ENCODE results near the gene TIGD1.

TIGD1 gene

GRCh38 chr2:232577841-232578240 is 27.5 kb upstream of the TIGD1 start:
- Histone ChIP-seq H3K4me1 (ENCODE audit: insufficient read depth, poor library complexity, severe bottlenecking) (peaks cover 7% of the 10 kb centered on the region), H3K36me3 (ENCODE audit: low read depth) (peaks cover 14% of the 10 kb centered on the region)
- no peak for ATAC-seq (ENCODE audit: low read depth)

GRCh38 chr2:232576995-232577394 is 26.6 kb upstream of the TIGD1 start:
- no peak overlapping the region for H3K4me3 ChIP-seq (ENCODE audit: severe bottlenecking)
- no peaks in the 10 kb centered on the region for H3K27me3 ChIP-seq (ENCODE audit: insufficient read depth, poor library complexity, severe bottlenecking)
- no peak overlapping the region for H3K27ac ChIP-seq (ENCODE audit: poor library complexity, severe bottlenecking)
- H3K9me3 ChIP-seq (ENCODE audit: severe bottlenecking) = no peaks in the 10 kb centered on the region
- peaks cover 7% of the 10 kb centered on the region for H3K4me1 ChIP-seq (ENCODE audit: insufficient read depth, poor library complexity, severe bottlenecking)
- no peak; the same call in 2 of the 3 replicates for ATAC-seq (ENCODE audit: low read depth)
- DNase-seq (ENCODE audit: low spot score) = no peak
- TF ChIP-seq CTCF (IDR thresholded peaks at IDR 0.05; ENCODE audit: poor library complexity, severe bottlenecking) = no peak
- H3K36me3 ChIP-seq (ENCODE audit: low read depth) = peaks cover 14% of the 10 kb centered on the region

More at GRCh38 chr2:232577841-232578240, 27.5 kb upstream of the TIGD1 start:
- Histone ChIP-seq H3K27me3 (ENCODE audit: insufficient read depth, poor library complexity, severe bottlenecking) (no peaks in the 10 kb centered on the region), H3K4me3 (ENCODE audit: severe bottlenecking) (no peak overlapping the region), H3K9me3 (ENCODE audit: severe bottlenecking) (no peaks in the 10 kb centered on the region), H3K27ac (ENCODE audit: poor library complexity, severe bottlenecking) (no peak overlapping the region)
- TF ChIP-seq CTCF (IDR thresholded peaks at IDR 0.05; ENCODE audit: poor library complexity, severe bottlenecking) = no peak
- no peak for DNase-seq (ENCODE audit: low spot score)

GRCh38 chr2:232575404-232575746 is 25.0 kb upstream of the TIGD1 start:
- TF ChIP-seq CTCF (IDR thresholded peaks at IDR 0.05; ENCODE audit: poor library complexity, severe bottlenecking) = no peak
- Histone ChIP-seq H3K9me3 (ENCODE audit: severe bottlenecking) (no peaks in the 10 kb centered on the region), H3K4me3 (ENCODE audit: severe bottlenecking) (no peak overlapping the region), H3K4me1 (ENCODE audit: insufficient read depth, poor library complexity, severe bottlenecking) (peaks cover 7% of the 10 kb centered on the region), H3K36me3 (ENCODE audit: low read depth) (peaks cover 19% of the 10 kb centered on the region), H3K27ac (ENCODE audit: poor library complexity, severe bottlenecking) (no peak overlapping the region), H3K27me3 (ENCODE audit: insufficient read depth, poor library complexity, severe bottlenecking) (no peaks in the 10 kb centered on the region)
- ATAC-seq (ENCODE audit: low read depth) (no peak), DNase-seq (ENCODE audit: low spot score) (no peak)

GRCh38 chr2:232574674-232575403 is 24.5 kb upstream of the TIGD1 start:
- no peaks in the 10 kb centered on the region for H3K27me3 ChIP-seq (ENCODE audit: insufficient read depth, poor library complexity, severe bottlenecking)
- DNase-seq (ENCODE audit: low spot score) = no peak
- H3K36me3 ChIP-seq (ENCODE audit: low read depth) = peaks cover 25% of the 10 kb centered on the region
- peak; percentile 91 for ATAC-seq (ENCODE audit: low read depth)
- no peak for TF ChIP-seq CTCF (IDR thresholded peaks at IDR 0.05; ENCODE audit: poor library complexity, severe bottlenecking)
- H3K4me3 ChIP-seq (ENCODE audit: severe bottlenecking) = no peak overlapping the region
- H3K9me3 ChIP-seq (ENCODE audit: severe bottlenecking) = no peaks in the 10 kb centered on the region
- peaks cover 7% of the 10 kb centered on the region for H3K4me1 ChIP-seq (ENCODE audit: insufficient read depth, poor library complexity, severe bottlenecking)
- H3K27ac ChIP-seq (ENCODE audit: poor library complexity, severe bottlenecking) = peak overlapping the region; percentile 17

- peaks cover 34% of the 10 kb centered on the region for H3K36me3 ChIP-seq (ENCODE audit: low read depth)
- no peak for ATAC-seq (ENCODE audit: low read depth)
- H3K4me1 ChIP-seq (ENCODE audit: insufficient read depth, poor library complexity, severe bottlenecking) = peaks cover 7% of the 10 kb centered on the region
- no peak for TF ChIP-seq CTCF (IDR thresholded peaks at IDR 0.05; ENCODE audit: poor library complexity, severe bottlenecking)
- H3K27ac ChIP-seq (ENCODE audit: poor library complexity, severe bottlenecking) = peak overlapping the region; percentile 17
- H3K4me3 ChIP-seq (ENCODE audit: severe bottlenecking) = no peak overlapping the region
- no peak for DNase-seq (ENCODE audit: low spot score)
- H3K9me3 ChIP-seq (ENCODE audit: severe bottlenecking) = no peaks in the 10 kb centered on the region
- no peaks in the 10 kb centered on the region for H3K27me3 ChIP-seq (ENCODE audit: insufficient read depth, poor library complexity, severe bottlenecking)
Observed at GRCh38 chr2:232573771-232574435, 23.5 kb upstream of the TIGD1 start.
